HUDEP-2 (cell line): ENCODE data around the gene SRRM4.

Source experiments
- DNase-seq, 76 experiments: peaks; one replicate each; lab custom pipeline; 2025; ENCODE audit not compliant: unreplicated experiment in 76 of 76; lab: John Stamatoyannopoulos, UW

The SRRM4 gene

DNA sequence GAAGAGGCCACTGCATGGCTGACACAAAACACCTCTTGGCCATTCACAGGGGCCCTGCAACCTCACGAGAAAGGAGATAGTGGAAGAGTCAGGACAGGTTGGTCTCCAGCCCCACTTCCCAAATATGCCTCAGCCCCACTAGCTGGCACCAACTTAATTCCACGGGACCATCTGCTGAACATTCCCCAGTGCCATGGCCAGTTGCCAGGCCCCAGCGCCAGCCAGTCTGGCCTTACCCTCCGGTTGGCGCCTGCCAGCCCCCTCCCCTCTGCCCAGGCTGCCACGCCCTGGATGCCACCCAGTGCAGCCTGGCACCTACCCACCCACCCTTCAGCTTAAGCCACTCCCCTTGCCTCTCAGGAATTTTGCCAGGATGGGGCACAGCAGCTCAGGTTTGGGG is 176.2 kb downstream of the SRRM4 start:
- DNase-seq = no peak

DNA sequence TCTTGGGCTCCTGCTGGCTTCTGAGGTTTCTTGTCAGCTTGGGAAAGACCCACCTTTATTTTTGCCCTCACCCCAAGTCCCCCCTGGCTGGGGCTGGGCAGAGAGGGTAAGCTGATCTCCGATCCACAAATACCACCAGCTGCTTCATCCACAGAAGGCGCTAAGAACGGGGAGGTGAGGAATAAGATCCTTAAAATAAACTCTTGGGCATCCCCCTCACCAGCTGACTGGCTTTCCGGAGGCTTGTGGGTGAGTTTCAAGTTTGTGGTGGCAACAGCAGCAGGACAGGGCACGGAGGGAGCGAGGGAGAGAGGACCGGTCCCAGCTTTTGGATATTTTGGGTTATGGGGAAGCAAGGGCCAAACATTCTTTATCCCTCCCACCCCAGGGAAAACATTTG is 176.6 kb downstream of the SRRM4 start:
- no peak for DNase-seq

DNA sequence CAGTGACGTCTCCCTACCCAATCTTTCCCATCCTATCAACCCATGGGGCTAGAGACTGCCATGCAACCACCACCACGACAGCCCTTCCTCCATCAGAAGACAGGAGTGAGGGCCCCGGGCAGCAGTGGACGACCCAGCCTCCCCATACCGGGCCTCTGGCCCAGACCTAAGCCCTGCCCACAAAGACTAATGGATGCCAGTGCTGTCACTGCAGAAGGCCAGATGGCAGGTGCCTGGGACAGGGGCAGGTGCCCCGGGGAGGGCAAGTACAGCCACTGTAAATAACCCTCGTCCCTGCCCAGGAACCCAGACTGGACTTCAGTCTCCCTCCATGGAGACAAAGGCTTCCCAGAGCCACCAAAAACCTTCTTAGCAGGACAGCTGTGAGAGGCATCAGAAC is 177.1 kb downstream of the SRRM4 start:
- no peak for DNase-seq

DNA sequence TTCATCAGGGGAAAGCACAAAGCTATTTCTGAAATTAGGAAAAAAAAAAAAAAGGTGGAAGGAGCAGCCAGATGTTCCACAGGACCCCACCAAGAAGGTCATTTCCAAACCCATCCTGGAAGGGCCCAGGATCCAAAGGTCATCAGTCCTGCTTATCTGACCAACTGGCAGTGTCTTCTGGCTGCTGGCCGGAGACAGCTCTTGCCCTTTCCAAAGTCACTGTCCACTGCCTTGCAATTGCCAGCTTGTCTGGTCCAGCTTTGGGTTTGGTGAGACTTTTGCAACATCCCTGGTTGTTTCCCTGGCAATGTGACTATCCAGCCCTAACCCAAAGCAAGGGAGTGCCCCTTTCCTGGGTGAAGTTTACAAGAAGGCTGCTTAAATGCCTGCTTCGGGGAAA is 178.5 kb downstream of the SRRM4 start:
- DNase-seq = no peak

DNA sequence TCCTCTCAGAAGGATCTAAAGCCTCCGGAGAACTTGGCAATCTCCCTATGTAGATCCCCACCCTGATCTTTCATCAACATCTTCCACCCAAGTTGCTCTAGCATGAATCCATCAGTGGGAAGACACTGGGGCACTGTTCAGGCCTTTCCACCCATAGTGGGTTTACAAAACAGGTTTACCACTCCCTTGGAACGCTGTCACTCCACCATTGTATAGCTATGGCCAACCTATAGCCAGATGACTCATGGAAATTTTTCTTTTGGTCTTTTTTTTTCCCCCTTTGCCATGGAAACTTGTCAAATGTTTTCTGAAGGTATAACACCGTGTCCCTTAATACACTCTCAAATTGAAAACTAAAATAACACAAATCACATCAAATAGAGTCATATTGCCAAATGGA is 186.6 kb downstream of the SRRM4 start:
- no peak for DNase-seq

DNA sequence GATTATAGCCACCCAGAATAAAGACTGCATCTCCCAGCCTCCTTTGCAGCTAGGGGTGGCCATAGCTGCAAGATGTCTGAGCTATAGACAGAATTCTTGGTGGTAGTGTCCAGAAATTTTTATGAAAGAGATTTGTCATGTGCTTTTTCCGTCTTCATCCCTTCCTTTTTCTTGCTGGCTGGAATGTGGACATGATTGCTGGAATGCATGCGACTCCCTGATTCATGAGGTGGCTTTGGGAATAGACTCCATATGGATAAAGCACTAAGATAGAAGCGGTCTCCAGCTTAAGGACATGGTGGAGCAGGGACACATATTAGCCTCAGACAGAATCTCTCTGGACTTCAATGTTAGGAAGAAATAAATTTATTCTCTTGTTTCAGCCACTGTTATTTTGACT is 187.4 kb downstream of the SRRM4 start:
- DNase-seq = no peak

DNA sequence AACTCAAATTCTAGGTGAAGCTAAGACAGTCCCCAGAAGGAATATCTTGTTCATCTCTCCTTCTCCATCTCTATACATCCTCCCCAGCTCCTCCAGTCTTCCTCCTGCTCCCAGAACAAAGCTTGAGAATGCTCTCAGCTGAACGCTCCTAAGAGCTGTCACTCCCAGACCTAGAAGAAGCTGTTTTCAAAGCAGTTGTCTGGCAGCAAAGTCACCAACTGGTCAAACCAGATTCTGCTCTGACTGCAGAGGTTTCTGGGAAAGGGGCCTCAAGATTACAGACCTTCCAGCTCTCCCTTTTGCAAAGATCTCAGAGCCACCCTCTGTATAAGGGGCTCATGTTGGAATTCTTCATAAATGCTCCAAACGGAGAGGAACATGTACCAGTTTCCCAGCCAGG is 187.8 kb downstream of the SRRM4 start:
- no peak for DNase-seq

DNA sequence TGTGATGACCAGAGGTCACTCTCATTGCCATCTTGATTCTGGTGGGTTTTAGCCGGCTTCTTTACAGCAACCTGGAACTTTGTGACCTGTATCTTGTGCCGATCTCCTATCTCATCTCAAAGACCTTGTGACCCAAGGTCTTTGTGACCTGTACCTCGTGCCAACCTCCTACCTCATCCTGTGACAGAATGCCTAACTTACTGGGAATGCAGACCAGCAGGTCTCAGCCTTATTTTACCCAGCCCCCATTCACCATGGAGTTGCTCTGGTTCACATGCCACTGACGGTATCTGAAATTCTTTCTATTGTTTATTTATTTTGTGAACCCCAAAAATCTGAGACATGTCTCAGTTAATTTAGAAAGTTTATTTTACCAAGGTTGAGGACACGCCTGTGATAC is 189.9 kb downstream of the SRRM4 start:
- DNase-seq = no peak

DNA sequence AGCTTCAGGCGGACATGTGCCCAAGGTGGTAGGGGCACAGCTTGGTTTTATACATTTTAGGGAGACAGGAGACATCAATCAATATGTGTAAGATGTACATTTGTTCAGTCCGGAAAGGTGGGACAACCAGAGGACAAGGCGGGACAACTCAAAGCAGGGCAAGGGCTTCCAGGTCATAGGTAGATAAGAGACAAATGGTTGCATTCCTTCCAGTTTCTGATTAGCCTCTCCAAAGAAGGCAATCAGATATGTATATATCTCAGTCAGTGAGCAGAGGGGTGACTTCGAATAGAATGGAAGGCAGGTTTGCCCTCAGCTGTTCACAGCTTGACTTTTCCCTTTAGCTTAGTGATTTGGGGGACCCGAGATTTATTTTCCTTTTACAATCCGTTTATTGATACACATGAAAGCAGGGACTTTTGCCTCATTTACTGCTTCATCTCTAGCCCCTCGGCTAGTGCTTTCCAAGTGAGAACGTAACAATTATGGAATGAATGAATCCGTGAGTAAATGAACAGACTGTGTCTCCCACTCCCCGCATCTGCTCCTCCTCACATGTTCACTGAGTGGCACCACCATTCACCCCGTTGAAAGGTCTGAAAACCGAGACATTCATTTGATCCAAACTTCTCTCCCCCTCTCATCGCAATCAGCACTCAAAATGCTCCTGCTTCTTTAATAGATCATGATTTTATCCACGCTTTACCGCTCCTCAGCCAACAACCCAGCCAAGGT is 190.5 kb downstream of the SRRM4 start:
- DNase-seq = no peak

DNA sequence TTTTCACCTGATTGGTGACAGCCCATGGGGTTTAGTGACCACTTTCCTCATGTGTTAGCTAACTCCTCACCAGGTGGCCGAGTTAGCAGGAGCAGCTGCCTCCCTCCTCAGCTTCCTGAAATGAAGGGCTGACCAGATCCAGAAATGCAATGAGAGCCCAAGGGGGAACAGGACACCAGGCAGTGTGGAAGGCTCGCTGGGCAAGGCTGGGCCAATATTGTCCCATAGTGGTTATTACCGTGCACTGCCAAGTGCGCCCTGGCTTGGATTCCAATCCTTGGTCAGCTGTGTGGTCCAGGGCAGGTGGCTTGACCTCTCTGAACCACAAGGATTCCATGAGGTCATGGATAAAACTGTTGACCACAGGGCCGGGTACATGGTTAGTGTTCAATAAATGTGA is 193.7 kb downstream of the SRRM4 start:
- no peak for DNase-seq

DNA sequence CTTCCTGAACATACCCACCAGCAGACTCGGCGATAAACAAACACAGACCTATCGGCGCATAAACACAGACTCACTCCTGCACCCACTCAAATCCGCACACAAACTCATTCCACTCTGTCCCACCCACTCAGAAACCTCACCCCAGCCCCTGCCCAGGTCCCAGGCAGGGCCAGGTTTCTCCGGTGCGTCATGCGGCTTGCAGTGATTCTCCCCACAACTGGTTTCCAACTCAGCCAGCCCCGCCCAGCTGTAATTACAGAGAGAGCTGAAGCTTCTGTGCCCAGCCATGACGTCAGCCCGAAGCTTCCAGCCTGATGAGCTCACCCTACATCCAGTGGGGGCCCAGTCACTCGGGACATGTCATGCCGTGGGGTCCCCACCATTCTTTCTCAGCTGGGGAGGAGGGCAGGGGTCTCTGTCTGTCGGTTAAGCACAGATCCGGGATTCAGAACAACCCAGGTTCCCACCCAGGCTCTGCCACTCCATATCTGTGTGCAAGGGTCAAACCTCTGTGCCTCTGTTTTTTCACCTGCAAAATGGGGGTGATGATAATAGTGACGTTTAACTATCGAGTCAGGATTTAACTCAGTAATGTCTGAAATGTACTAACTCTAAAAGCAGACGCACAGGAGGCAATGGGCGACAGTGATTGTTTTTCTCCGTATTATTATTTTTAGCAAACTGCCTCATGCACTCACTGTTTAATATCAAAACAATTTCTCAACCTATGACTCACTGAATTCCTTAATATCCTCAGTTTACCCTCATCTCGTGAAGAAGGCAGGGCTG is 195.1 kb downstream of the SRRM4 start:
- no peak for DNase-seq

DNA sequence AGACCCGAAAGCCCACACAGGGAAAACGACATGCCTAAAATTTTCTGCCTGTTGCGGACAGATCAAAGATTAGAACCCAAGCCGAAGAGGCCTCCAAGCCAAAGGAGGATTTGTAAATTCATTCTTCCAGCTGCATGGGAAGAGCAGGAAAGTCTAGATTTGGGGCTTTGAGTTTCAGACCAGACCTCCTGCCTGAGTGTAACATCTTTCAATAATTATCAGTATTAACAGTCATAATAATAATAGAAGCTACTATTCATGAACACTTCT is 195.7 kb downstream of the SRRM4 start:
- DNase-seq = no peak

DNA sequence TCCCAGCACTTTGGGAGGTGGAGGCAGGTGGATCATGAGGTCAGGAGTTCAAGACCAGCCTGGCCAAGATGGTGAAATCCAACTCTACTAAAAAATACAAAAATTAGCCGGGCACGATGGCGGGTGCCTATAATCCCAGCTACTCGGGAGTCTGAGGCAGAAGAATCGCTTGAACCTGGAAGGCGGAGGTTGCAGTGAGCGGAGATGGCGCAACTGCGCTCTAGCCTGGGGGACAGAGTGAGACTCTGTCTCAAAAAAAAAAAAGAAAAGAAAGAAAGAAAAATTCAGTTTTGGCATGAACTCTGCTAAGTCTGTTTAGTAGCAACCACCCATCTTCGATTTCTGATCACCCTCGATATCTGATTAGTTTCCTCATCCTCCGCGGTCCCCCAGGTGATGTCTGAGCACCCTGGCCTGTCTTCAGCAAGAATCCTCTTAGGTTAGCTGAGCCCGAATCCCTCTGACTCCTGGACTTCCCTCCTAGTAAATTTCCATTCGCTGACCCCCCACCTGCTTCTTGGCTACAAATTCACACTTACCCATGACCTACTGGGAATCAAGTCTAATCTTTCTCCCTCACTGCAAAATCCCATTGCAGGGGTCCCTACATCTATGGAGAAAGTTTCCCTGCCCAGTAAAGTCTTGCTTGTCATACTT is 196.5 kb downstream of the SRRM4 start:
- no peak for DNase-seq

DNA sequence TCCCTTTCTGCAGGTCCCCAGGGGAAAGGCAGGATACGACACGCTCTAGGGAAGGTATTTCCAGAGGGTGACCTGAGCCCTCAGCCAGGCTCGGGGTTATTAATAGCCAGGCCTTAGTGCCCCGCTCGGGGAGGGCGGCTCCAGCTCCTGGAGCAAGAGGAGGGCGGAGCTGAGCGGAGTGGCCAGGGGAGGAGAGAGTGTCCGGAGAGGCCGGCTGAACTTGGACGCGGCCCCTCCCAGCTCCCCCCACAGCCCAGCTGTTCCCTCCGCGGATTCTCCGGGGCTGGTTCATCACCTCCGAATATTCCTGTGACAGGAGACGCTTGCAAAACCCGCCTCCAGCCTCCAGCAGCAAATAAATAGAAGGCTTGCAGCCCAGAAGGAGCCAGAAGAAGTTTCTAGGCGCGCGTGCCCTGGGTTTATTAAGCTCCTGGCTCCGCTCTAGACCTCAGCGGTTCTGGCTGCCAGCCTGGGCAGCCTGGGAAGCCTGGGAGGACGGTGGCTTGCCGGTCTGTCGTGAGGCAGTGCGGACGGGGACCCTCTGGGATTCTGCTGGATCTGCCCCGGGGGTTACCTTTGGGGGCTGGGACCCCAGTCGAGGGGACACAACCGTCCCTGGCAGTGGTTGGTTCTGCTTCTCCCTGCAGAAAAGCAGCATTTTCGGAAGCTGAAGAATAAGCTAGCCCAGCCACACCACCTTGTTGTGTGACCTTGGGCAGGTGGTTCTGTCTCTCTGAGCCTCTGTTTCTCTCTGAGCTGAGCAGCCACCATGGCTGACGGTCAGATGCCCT is 197.4 kb downstream of the SRRM4 start, which contains the start of gene HSPB8:
HSPB8 (plus strand) TSS at position 388 of the 791 bp plus-strand sequence; CDS start at position 770, 382 bp downstream.
- no peak for DNase-seq

DNA sequence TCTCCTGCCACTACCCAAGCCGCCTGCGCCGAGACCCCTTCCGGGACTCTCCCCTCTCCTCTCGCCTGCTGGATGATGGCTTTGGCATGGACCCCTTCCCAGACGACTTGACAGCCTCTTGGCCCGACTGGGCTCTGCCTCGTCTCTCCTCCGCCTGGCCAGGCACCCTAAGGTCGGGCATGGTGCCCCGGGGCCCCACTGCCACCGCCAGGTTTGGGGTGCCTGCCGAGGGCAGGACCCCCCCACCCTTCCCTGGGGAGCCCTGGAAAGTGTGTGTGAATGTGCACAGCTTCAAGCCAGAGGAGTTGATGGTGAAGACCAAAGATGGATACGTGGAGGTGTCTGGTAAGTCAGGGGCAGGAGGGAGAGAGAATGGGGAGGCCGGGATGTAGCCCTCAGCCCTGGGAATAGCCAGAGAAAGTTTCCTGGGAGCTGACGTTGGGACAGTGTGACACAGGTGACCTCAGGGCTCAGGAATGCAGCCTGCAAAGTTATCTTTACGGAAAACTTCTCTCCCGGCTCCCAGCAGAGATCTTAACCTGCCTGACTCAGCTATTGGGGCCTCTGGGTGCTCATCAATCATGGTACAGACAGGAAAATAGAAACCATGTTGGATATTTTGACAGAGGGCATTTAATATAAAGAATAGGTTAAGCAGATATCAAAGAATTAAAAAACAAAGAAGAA is 198.1 kb downstream of the SRRM4 start:
- no peak for DNase-seq

DNA sequence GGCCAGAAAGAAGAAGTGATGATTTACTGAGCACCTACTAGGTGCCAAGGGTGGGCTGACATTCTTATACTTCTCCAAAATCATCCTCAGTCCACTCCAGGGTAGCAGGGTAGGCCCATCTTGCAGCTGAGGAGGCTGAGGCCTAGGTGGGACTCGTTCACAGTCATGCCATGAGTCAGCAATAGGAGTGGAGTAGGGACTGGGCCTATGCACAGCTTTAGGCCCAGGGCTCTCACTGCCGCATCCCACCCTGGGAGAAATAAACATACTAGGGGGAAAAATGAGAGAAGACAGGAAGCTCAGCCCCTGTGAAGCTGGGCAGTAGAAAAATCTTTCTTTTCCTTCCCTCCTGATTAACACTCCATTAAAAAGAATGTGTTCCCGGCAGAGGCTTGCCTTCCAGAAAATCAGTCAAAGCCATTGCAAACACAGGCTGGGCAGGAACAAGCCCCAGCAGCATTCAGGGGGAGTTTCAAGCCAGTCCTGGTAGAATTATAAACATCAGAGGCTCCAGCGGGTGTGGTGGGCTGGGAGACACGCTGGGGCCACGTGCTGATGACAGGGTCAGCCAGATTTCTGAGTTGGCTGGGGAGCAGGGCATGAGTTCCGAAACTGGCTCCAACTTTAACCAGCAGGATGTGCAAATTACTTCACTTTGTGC is 199.2 kb downstream of the SRRM4 start:
- DNase-seq = no peak

DNA sequence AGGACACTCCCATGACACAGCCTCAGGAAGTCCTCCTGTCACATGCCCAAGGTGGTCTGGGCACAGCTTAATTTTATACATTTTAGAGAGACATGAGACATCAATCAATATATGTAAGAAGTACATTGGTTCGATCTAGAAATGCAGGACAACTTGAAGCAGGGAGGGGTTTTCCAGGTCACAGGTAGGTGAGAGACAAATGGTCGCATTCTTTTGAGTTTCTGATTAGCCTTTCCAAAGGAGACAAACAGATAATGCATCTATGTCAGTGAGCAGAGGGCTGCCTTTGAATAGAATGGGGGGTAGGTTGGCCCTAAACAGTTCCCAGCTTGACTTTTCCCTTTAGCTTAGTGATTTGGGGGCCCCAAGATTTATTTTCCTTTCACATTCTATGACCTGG is 199.9 kb downstream of the SRRM4 start:
- DNase-seq = no peak

DNA sequence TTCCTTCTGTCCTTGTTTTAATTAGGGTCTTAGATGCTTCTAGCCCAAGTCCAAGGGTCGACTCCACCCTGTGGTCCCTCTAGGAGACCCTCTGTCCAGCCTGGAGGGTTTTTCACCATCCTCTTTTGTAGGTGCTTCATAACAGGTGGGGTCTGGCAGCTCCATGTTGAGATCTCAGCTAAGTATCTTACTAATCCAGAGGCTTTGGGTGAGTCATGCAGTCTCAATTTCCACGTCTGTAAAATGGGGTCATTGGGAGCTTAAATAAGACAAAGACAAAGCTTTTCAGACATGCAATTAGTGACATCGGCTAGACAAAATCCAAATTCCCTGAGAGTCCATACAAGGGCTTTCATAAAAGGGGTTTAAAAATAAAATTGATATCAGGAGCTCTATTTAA is 200.6 kb downstream of the SRRM4 start:
- no peak for DNase-seq

DNA sequence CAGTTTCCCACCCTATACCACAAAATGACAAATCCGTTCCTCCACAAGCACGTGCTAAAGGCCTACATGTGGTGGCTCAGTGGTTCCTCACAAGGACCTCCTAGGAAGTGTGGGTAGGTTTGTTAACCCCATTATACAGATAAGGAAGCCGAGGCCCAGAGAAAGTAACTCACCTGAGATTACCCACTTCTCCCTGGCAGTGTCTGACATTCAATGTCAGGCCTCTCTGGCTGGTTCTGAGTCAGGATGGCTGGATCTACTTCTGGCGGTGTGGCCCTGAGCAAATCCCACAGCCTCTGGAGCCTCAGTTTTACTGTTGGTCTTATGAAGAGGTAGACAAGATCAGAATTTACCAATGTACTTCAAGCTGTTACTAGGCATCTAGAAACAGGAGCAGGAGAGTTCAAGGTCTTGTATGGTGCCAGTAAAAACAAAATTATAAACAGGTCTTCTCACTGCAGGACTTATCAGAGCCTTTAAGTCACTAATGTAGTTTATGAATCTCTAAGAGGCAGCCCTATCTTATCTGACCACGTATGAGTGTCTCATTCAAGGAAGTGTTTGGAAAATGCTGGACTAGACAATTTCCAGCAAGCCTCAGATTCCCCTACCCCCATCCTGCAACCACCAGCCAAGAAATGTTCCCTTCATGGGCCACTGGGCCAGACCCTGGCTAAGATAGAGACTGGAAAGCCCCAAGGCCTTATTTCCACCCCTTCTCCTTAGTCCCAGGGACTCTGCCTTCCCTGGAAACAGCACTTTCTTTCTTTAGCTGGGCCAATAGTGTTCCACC is 201.6 kb downstream of the SRRM4 start:
- DNase-seq = no peak
